GM03348 (cell line): ENCODE results near the gene GGTA1.
A peak's percentile ranks its signal among the peaks of the same experiment; 100 is the strongest.
"Not testable (repeated sequence)": the region's sequence is repeated elsewhere in the genome, so short reads cannot be mapped to it uniquely, and the experiment has no call there.

Experiments used
- DNase-seq: peaks from one replicate; pipeline ENCODE4 v3.0.0; 2012; ENCODE audit warnings: low spot score

Gene GGTA1

DNA sequence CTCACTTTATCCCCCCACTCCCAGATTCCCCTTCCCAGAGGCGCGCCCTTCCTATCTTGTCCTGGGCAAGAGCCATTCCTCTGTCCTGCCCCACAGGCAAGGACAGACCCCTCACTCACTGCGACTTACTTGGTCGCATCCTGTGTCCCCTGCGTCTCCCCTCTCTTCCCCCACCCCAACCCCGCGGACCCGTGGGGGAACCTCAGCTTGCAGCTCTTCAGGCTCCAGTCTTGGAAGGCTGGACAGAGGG is 542 bp downstream of the GGTA1 start:
- no peak for DNase-seq

DNA sequence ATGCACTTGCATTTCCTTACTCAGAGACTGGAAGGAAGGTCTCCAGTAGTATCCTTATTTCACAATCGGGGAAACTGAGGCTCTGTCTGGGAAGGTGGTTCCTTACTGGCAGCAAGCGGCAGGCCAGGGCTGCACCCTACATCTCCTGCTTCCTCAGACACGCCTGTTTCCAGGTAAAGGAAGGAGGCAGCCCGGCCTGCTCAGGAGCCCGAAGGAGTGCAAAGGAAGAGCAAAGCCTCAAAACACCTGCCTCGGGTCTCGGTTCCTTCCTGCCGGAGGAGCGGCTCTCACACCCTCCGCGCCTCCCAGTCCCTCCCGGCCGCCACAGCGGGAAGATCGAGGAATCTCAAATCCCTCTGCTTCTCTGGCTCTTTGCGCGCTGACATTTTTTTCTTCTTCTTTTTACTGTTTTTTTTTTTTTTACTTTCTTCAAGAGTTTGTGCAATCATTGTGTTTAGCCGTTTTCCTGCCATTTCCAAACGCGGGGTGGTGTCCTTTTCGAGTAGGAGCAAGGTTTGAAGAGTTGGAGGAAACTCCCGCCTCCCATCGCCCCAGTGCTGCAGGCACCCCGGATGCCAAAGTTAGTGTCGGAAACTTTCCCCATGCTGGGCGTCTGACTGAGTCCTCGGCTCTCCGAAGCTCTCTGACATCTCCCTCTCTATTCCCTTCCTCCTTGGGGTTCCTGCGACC is 1.0 kb downstream of the GGTA1 start:
- peak; percentile 66 for DNase-seq

DNA sequence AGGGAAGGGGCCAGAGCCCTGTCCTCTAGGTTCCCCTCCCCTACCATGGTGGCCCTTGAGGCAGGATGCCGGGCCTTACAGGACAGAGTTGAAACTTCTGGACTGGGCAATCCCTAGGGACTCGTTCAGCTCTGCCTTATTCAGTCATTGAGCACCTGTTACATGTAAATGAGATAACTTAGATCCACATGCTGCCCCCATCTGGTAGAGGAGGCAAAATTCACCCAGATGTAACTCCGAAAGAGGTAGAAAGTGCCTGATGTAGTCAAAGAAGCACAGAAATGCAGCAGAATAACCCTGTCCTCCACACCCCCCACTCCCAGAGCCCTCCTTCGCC is 1.5 kb downstream of the GGTA1 start:
- peak; percentile 82 for DNase-seq

DNA sequence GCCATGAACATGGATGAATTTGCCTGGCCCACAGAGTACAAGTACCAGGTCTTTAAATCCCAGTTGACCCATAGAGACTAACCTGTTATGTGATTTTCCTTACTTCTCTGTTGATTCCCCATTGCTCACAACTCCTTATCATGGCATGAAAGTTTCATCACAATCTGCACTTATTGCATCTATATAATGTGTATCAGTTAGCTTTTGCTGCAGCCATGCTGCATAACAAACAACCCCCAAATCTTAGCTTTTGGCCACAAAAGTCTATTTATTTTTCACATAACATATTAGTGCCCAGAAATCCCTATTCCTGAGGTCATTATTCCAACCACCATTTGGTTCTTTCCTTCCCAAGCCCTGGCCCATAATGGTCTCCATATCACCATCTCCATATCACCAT is 3.7 kb downstream of the GGTA1 start:
- no peak for DNase-seq

DNA sequence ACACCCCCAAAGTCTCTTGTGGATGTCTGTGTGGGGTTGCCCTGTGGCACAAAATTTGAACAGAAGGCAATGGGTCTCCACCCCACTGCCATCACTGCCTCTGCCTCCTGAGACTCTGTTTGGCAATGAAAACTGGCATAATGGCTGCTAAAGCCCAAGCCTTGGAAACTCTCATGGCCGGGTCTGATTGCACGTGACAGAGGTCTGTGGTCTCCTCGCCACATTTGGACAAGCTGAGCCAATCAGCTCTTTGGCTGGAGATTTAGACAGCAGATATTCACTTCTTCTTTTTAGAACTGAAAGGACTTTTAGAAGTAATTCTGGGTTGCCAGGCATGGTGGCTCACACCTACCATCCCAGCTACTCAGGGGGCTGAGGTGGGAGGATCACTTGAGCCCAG is 5.5 kb downstream of the GGTA1 start:
- no peak for DNase-seq

DNA sequence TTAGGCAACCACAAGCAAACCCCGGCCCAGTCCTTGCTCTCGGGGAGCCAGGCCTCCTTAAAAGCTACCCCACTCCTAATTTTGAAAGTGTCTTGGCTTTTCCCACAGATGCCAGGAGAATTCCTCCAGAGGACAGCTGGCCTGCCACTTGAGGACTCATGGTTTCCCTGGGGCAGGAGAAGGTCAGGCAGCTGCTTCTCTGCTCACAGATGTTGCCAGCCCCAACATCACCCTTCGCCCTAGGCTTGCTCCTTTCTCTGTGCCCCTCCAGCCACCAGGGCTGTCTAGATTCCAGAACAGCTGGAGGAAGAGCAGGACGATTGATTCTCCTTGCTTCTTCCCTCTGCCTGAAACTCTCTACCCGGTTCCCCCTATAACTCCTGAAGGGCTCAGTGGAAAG is 8.5 kb downstream of the GGTA1 start:
- DNase-seq = no peak

DNA sequence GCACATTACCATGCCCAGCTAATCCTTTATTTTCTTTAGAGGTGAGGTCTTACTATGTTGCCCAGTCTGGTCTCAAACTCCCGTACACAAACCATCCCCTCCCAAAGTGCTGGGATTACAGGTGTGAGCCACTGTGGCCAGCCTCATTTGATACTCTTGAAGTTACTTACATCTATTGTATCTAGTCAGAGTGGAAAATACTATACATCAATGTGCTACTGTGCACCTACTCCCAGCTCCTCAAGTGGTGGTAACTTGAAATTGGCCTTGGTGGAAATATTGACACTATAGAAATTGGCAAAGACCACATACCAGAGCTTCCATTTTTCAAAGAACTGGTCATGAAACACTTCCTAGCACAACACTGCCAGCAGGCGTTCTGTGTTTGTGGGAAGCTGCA is 10.3 kb downstream of the GGTA1 start:
- DNase-seq = no peak

DNA sequence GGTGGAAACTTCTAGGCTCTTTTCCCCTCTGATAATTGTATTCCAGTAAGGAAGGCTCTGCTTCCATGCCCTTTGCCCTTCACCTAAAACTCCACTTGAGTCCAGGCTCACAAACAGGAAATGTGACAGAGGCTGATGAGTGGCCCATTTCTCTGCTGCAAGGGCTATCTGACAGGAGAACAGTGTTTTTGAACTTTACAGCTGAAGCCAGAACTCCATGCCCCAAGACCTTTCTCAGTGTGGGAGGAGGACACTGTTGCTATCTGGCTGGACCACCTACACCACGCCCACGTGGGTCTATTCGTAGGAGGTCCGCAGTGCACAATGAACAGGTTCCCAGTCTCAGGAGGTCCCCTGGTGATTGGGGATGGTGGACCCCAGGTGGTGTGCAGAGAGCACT is 13.6 kb downstream of the GGTA1 start:
- no peak for DNase-seq

DNA sequence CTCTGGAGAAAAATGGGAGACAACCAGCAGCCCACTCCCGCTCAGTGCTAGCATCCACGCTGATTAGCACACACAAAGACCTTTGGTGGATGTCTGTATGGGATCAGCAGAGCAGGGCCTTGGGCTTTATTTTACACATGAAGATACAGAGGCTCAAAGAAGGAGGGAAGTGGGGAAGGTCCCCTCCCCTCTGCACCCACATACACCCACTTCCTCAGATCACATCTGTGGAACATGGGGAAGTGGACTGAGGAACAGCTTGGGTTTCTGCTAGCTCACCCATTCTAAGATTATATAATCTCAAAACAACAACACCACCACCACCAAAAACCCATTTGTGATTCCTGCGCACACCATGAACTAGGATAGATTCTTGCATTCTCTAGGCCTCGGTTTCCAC is 14.0 kb downstream of the GGTA1 start:
- no peak for DNase-seq

DNA sequence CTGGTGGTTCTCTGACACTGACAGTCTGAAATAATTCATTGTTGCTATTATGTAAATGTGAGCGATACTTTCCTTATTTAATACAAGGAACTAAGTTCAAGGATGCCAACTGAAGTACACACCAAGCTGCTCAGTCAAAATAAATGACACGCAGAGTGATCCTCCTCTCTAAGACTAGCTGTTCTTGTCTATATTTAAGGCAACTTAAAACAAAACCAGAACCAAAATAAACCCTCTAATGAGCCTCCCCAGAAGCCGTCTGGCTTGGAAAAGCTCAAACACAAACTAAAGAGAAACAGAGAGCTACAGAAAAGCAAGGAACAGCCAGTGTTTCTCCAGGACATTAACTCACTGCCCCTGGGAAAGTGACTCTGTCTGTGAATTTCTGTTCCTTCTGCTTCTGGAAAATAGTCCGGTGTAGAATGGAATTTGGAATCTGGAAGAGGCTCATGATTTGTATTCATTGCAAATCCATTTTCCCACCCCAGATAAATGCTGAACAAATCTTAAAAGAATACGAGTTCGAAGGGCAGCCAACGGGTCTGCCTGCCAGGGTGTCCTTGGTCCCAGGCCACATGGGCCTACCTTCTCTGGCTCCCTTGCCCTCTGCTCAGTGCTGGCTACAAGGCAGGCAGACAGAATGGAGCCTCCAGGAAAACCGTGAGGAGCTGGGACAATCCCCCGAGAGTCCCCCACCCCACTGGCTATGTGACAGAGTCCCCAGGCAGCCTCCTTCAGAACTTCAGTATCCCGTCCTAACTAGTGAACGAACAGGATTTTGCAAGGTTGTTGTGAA is 14.8 kb downstream of the GGTA1 start:
- DNase-seq = no peak

DNA sequence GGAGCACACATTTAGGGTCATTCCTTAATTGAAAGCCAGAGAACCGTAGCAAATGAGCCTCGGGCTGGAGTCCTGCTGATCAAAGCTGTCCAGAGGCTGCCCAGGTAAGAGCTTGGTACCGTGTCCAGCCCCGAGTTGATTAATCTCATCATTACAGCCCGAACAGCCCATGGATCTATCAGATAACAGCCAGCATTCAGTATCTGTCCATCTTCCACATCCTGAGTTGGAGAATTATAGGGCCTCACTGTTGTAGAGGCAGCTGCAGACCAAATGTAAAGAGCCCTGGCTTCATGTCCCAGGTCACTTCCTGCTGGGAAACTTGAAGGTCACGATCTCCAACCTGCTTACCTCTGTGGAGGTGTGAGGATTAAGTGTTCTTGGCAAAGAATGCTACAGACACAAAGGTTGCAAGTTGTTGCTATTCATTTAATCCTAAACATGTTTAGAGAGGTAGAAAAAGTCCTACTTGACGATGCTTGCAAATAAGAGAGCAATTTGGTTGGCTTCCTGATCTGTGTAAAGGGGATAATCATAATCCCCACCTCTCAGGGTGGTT is 16.1 kb downstream of the GGTA1 start:
- DNase-seq = no peak

DNA sequence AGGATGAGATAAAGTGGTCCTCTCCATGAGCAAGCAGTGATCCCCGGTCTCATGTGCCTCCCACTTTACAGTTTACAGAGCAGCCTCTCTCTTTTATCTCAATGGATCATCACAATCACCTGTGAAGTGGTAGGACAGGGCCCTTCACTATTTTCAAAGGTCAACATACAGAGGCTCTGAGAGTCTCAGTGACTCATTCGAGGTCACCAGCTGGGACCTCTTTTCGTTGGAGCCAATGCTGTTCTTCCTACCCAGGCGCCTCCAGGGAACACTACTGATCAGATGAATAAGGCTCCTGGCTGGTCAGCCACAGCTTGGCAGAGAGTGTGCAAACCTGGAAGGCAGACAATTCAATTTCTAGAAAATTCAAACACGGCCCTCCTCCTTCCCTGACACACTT is 16.6 kb downstream of the GGTA1 start:
- DNase-seq = no peak

DNA sequence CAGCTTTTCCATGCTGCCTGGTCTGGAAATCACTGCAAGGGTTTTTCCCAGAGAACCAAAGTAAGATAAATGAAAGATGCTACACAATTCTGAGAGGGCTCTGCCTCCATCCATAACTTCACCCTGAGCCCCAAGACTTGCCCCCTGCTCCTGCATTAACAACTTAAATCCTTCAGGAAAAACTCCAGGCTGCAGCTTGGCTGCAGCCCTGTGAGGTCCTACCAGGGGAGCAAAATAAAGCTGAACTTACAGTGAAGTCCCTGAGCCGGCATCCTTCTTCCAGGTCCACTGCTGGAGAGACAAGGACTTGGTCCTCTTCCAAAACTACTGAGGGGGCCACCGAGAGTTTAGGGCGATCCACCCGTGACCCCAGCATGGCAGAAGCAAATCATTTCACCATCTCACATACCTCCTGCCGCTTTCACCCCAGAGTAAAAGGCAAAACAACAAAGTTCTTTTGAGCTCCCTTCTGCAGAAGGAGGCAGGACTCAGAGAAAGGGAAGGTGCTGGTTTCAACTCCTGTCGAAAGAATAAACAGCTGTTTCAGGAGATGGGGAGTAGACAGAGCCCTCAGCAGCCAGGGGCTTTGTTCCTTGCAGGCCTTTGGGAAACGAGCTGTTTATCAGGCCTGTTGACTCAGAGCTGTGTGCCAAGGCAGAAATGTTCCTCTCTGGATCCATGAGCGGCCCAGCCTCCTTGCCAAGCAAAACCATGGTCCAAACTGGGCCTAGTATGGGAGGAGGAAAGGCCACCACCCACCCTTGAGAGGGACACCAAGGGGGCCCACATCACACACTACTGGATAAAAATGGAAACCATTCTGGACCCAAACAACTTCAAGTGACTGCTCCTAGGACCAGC is 20.6 kb downstream of the GGTA1 start:
- DNase-seq = no peak

DNA sequence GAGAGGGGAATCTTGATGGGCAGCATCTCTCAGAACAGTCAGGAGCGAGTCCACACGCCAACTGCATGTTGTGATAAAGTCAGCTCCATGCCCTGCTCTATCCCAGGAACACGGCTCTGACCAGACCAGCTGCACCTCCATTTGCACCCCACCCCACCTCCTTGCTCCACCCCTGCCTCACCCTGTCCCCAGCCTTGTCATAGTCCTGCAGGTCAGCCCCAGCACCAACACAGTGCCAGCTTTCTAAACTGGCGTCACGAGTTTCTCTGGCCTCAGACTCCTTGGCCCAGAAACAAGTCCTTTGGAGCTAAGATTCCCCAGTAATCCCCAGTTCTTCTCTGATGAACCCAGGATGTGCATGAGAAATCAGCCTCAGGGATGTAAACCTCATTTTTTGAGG is 23.5 kb downstream of the GGTA1 start:
- no peak for DNase-seq

DNA sequence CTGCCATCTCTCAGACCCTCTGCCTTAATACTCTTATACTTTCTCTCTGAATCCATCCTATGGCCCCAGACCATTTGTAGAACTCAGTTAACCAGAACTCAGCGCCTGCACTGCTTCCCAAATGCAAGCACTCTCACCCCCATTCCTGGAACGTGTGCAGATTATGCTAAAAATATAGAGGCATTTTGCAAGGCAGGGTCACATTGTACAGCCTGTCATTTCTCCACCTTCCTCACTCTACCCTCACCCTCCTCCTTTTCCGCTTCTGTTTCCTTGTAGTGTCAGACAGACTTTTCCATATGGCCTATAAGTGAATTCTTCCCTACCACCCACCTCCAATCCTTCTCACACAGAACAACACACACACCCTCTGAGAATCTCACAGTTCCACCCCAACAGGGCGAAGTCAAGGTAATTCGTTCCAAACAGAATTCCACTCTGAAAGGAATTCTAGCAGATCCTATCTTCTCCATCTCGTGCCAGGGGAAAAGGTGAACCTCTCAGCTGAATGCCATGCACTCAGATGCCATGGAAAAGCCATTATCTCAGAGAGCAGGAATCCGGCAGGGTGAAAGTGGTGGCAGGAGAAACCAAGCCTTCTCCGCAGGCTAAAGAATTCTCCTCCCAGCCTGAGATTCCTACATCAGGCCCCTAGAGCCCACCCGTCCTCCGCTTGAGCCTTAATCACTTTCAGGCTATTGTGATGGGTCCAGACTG is 25.3 kb downstream of the GGTA1 start:
- DNase-seq = no peak

DNA sequence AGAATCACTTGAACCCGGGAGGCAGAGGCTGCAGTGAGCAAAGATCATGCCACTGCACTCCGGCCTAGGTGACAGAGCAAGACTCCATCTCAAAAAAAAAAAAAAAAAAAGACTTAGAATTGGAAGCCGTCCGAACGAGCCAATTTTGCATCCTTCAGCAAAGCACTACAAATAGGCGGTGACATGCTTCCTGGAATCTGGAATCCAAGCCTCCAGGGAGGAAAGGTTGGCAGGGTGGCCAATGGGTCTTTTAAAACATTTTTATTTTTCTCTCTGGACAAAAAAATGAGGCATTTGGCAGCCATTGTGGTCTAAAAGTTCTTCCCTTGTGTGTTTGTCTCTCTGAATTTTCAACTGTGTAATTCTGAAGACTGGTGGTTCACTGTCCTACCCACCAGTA is 26.4 kb downstream of the GGTA1 start:
- no peak for DNase-seq

DNA sequence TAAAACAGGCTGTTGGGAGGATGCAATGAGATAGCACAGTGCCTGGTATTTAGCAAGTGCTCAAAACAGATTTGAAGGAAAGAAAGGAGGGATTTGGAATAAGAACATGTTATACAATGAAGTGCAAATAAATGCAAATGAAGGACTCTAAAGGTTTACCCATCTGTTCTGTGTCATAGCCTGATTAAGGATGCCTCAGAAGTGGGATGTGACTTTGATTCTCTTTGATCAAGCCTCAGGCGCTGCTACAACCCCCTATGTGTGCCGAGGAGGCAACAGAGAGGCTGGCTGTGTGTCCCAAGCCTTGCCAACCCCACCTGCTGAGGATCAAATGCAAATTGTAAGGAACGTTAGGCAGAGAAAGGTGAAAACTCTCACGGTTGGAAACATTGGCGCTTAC is 27.2 kb downstream of the GGTA1 start:
- DNase-seq = no peak

DNA sequence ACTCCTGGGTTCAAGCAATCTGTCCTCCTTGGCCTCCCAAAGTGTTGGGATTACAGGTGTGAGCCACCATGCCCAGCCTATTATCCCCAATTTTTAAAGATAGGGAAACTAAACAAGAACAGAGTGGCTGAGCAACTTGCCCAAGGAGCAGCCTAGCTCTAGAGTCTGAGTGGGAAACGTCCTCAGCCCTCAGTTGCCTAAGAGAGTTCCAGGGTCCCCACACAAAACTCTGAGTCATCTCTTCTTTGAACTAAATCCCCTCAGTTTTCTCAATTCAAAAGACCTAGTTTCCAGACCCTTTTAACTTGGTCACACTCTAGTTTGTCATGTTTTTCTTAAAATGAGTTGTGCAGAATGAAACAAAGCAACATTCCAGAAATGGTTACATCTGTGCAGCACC is 33.5 kb downstream of the GGTA1 start:
- no peak for DNase-seq

DNA sequence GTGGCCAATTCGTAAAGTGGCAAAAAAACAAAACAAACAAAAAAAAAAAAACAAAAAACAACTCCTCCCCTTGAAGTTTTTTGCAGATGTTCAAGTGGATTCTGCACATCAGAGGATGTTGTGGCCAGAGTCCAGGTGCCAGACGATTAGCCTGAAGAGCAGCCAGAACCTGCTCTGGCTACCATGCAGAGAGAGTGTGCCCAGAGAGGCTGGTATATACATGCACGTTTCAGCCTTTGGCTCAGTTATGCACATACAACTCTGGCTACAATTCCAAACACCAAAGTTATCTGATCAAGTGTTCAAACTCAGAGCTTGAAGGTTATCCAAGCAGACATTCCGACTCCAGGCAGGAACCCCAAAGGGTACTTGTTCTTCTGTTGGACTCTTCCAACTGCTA is 34.7 kb downstream of the GGTA1 start:
- no peak for DNase-seq

DNA sequence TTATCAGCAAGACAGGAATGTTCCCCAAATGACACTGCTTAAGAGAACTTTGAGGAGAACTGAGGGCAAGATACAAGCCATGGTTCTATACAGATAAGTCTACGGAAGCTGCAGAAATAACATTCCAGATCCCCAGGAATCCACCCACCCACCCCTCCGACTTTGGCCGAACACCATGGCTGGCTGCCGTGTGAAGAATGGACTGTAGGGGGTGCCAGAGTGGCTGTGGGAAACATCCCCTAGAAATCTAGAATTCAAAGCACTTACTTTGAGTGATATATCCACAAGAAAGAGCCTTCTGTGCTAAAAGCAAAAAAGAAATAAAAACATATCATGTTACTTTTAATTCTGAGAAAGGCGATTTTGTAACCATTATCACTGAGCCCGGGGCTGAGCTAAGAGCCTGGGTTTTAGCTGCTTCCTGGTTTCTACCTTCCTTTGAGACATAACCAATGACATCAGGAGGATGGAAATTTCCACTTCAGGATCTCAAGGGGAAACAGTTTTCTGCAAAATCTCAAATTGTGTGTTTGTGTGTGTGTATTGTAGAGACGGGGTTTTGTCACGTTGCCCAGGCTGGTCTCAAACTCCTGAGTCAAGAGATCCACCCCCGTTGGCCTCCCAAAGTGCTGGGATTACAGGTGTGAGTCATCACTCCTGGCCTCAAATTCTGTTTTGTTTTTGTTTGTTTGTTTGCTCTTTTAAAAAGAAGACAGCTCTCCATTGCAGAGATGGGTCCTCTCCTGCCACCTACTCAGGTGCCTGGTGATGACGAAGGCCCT is 36.4 kb downstream of the GGTA1 start:
- DNase-seq = peak; percentile 39

DNA sequence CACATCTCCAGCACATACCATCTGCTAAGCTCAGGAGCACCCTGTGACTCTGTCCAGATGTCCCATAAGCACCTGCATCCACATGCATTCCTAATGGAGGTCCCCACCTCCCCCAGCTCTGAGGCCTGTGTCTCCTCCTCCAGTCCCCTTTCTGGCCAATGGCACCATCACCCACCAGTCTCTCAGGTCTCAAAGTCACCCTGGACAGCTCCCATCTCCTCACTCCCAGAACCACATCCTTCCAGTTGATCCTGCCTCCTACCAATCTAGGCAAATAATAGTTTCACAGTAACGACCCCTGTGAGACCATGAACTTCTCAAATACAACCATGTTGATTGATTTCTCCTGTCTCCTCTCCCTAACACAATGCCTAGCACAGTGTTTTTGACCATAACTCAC is 40.1 kb downstream of the GGTA1 start:
- DNase-seq = no peak

DNA sequence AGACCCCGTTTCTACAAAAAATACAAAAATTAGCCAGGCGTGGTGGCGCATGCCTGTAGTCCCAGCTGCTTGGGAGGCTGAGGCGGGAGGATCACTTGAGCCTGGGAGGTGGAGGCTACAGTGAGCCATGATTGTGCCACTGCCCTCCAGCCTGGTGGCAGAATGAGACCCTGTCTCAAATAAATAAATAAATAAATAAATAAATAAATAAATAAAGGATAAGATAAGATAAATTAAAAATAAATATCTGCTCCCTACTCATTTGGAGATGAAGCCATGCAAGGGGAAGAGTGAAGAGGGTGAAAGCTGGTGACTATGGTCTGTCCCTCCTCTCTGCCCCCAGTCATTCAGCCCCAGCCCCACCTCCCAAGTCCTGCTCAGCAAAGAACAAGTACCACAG is 41.2 kb downstream of the GGTA1 start:
- DNase-seq = not testable (repeated sequence)
